Breast epithelium (tissue), 4 donors: ENCODE results near the gene SPCS2. TPM values are rescaled to one million over a fixed set of nuclear protein-coding genes. Genes with fewer than 3 reads are reported as not detected.
"Not testable (repeated sequence)": the region's sequence is repeated elsewhere in the genome, so short reads cannot be mapped to it uniquely, and the experiment has no call there.

Experiments
- DNase-seq, 2 donors: peaks; one replicate each; pipeline ENCODE4 v3.0.0-alpha.2; 2019; ENCODE audit warnings: low spot score in 2 of 2
- H3K27ac ChIP-seq, 2 donors: fragments of 200-600 bp; sonication (generic) in 1 of 2; one replicate each; pipeline ENCODE4 v1.5.1; 2016 to 2019; ENCODE audit warnings: mild to moderate bottlenecking in 1 of 2
- H3K27me3 ChIP-seq, 2 donors: fragments of 200-600 bp; sonication (generic) in 1 of 2; one replicate each; pipeline versions ENCODE4 v1.5.1 to v1.6.0; 2017 to 2019; ENCODE audit warnings: control low read depth in 1 of 2, mild to moderate bottlenecking in 1 of 2
- H3K36me3 ChIP-seq: fragments of 200-600 bp; one replicate; pipeline ENCODE4 v1.5.1; 2019
- H3K4me1 ChIP-seq, 2 donors: fragments of 200-600 bp; sonication (generic); one replicate each; pipeline ENCODE4 v1.5.1; 2016 to 2019; ENCODE audit warnings: control low read depth in 1 of 2
- H3K4me3 ChIP-seq, 3 donors: fragments of 200-600 bp; sonication (generic); 1 replicate in 2 of 3; 2 replicates in 1 of 3; pipeline ENCODE4 v1.5.1; 2016 to 2019; ENCODE audit warnings: mild to moderate bottlenecking in 3 of 3, moderate library complexity in 2 of 3
- H3K9me3 ChIP-seq, 2 donors: fragments of 200-600 bp; sonication (generic) in 1 of 2; one replicate each; pipeline ENCODE4 v1.5.1; 2016 to 2019; ENCODE audit warnings: control low read depth in 1 of 2
- CTCF ChIP-seq, 3 donors: fragments of 450-650 bp; IDR thresholded peaks; one replicate each; pipeline ENCODE4 v1.5.1; 2016 to 2017; ENCODE audit warnings: antibody characterized with exemption in 3 of 3, mild to moderate bottlenecking in 3 of 3, moderate library complexity in 3 of 3
- POLR2A ChIP-seq: fragments of 450-650 bp; IDR thresholded peaks from one replicate; pipeline ENCODE4 v1.6.1; 2016; ENCODE audit warnings: antibody characterized with exemption, mild to moderate bottlenecking, moderate library complexity
- POLR2AphosphoS5 ChIP-seq, 3 donors: sonication (generic); formaldehyde crosslinking; IDR thresholded peaks; one replicate each; pipeline ENCODE4 v1.6.1; 2017; ENCODE audit warnings: antibody characterized with exemption in 3 of 3
- intact Hi-C: fragments of 100-400 bp; cut with DNase I; formaldehyde crosslinking; loops from one replicate; pipeline ENCODE4 v1.15.1; 2023; ENCODE audit warnings: low total_unique reads
- total RNA-seq, 3 donors: library from RNA; depleted of rRNA; stranded (reverse); fragments of >200 nt; gene quantifications; one replicate each; pipeline ENCODE4 v1.1.0, GENCODE V29; 2016

SPCS2 gene
- total RNA-seq, 3 donors from 2014 or later, result 34.1 to 57.8 (median 57.5) TPM

DNA sequence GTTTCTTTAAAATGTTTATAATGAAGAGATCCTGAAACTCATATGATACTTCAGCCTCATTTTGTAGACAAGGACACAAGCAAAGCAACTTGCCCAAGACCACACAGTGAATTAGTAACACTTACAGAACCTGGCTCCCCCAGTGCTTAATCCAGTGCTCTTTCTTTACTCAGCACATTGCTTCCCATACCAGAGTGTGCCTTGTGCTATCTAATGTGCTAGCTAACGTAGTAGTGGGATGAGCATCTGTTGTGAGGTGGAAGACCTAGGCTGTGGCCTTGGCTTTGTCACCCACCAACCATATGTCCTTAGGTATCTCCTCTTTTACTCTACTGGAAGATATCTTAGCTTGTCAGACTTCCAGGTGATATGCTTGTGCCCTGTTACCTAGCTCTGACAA is 5.1 kb downstream of the SPCS2 start:
- intact Hi-C loops, result no loop called here
- Histone ChIP-seq H3K4me3 (no peak overlapping the region), H3K4me1 (no peaks in the 10 kb centered on the region), H3K27ac (no peak overlapping the region), H3K27me3 (no peaks in the 10 kb centered on the region), H3K36me3 (no peaks in the 10 kb centered on the region), H3K9me3 (no peaks in the 10 kb centered on the region)
- DNase-seq, result no peak
- TF ChIP-seq POLR2A (no peak), POLR2AphosphoS5 (IDR thresholded peaks at IDR 0.05) (no peak), CTCF (IDR thresholded peaks at IDR 0.05) (no peak)

- intact Hi-C loops, result no loop called here
- no peak for DNase-seq
- TF ChIP-seq POLR2AphosphoS5 (IDR thresholded peaks at IDR 0.05) (no peak), POLR2A (no peak), CTCF (IDR thresholded peaks at IDR 0.05) (no peak)
- Histone ChIP-seq H3K27ac (no peak overlapping the region), H3K4me3 (no peak overlapping the region), H3K4me1 (no peaks in the 10 kb centered on the region), H3K9me3 (no peaks in the 10 kb centered on the region), H3K27me3 (no peaks in the 10 kb centered on the region), H3K36me3 (no peaks in the 10 kb centered on the region)
Observed at GRCh38 chr11:74956397-74957015, 7.4 kb downstream of the SPCS2 start.

DNA sequence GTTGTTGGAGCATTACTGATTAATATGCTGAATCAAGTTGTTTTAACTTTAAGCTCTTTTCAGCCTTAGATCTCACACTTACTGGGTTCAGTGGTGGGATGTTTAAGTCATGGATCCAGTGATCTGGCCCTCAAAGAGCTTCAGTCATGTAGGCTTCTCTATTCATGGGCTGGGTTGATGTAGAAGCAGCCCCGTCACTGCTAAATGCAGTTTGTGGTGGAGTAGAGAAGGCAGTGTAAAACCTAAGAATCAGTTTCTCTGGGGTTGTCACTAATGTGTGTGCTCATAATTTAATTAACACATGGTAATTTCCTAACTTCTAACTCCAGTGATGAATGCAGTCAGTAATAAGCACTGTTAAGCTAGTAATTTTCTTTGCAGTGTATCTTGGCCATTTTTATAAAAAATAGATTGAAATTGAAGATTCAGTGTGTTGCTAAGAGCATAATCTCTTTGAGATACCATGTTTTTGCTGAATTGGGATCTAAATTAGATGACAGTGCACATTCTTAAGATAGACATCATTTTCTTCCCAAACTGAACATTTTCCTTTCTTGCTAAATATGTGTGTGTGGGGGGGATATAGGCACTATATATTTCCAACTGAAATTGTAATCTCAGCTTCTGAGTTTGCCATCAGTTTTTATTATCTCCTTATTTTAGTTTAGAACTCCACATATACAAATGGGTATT is 9.0 kb downstream of the SPCS2 start:
- Histone ChIP-seq H3K9me3 (no peaks in the 10 kb centered on the region), H3K27ac (no peak overlapping the region), H3K36me3 (no peaks in the 10 kb centered on the region), H3K27me3 (no peaks in the 10 kb centered on the region), H3K4me3 (no peak overlapping the region), H3K4me1 (no peaks in the 10 kb centered on the region)
- TF ChIP-seq CTCF (IDR thresholded peaks at IDR 0.05) (no peak), POLR2A (no peak), POLR2AphosphoS5 (IDR thresholded peaks at IDR 0.05) (no peak)
- intact Hi-C loops, result no loop called here
- no peak for DNase-seq

DNA sequence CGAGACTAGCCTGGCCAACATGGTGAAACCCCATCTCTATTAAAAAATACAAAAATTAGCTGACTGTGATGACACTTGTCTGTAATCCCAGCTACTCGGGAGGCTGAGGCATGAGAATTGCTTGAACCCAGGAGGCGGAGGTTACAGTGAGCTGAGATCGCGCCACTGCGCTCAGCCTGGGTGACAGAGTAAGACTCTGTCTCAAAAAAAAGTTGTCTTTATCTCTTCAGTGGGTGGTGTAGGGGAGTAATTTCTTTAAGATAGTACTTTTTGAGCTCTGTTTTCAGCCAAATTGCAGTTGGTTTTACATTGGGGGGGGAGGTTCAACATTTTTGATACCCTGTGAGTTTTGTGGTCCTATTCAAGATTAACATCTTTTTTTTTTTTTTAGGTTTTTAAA is 11.1 kb downstream of the SPCS2 start:
- not testable (repeated sequence) for H3K27ac ChIP-seq, H3K27me3 ChIP-seq

DNA sequence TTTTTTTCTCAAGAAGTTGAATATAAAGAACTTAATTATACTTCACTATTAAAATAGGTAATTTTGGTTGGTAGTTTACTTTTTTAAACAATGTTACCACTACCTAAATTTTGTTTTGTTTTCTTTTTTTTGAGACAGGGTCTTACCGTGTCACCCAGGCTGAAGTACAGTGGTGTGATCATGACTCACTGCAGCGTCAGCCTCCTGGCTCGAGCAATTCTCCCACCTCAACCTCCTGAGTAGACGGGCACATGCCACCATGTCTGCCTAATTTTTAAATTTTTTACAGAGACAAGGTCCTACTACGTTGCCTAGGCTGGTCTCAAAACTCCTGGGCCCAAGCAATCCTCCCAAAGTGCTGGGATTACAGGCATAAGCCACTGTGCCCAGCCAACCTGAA is 17.6 kb downstream of the SPCS2 start:
- Histone ChIP-seq H3K27ac (no peak overlapping the region), H3K4me3 (no peak overlapping the region), H3K36me3 (no peaks in the 10 kb centered on the region), H3K27me3 (no peaks in the 10 kb centered on the region), H3K4me1 (no peaks in the 10 kb centered on the region), H3K9me3 (no peaks in the 10 kb centered on the region)
- no peak for DNase-seq
- TF ChIP-seq CTCF (IDR thresholded peaks at IDR 0.05) (no peak), POLR2A (no peak), POLR2AphosphoS5 (IDR thresholded peaks at IDR 0.05) (no peak)
- intact Hi-C loops, result no loop called here

More for the DNA sequence above, 11.1 kb downstream of the SPCS2 start:
- H3K9me3 ChIP-seq, H3K4me3 ChIP-seq, intact Hi-C loops, H3K4me1 ChIP-seq, DNase-seq, H3K36me3 ChIP-seq: not testable (repeated sequence)
